GM21447 (cell line): ENCODE measurements around the gene ACACB.

ENCODE experiments used
- ATAC-seq: cut with Tn5 transposase; IDR thresholded peaks from one replicate; pipeline ENCODE4 v1.9.1; 2021; ENCODE audit not compliant: unreplicated experiment

Gene ACACB

GRCh38 chr12:109274381-109274780 is 158.0 kb downstream of the ACACB start:
- no peak for ATAC-seq

- ATAC-seq, result no peak
Observed at GRCh38 chr12:109275173-109275572, 158.8 kb downstream of the ACACB start.

GRCh38 chr12:109276160-109276559 is 159.8 kb downstream of the ACACB start:
- no peak for ATAC-seq

- no peak for ATAC-seq
Observed at GRCh38 chr12:109277255-109277898, 161.0 kb downstream of the ACACB start.

- ATAC-seq, result no peak
Observed at GRCh38 chr12:109277899-109278762, 161.7 kb downstream of the ACACB start.

GRCh38 chr12:109278912-109279311 is 162.5 kb downstream of the ACACB start:
- no peak for ATAC-seq

GRCh38 chr12:109279525-109279924 is 163.1 kb downstream of the ACACB start:
- no peak for ATAC-seq

- ATAC-seq, result no peak
Observed at GRCh38 chr12:109281452-109281851, 165.1 kb downstream of the ACACB start.

- ATAC-seq, result no peak
Observed at GRCh38 chr12:109284392-109284791, 168.0 kb downstream of the ACACB start.

GRCh38 chr12:109286252-109286651 is 169.9 kb downstream of the ACACB start:
- no peak for ATAC-seq

- ATAC-seq, result no peak
Observed at GRCh38 chr12:109286652-109287051, 170.3 kb downstream of the ACACB start.

- no peak for ATAC-seq
Observed at GRCh38 chr12:109287181-109287580, 170.8 kb downstream of the ACACB start.

- no peak for ATAC-seq
Observed at GRCh38 chr12:109287811-109288469, 171.6 kb downstream of the ACACB start.

GRCh38 chr12:109288571-109288970 is 172.2 kb downstream of the ACACB start:
- ATAC-seq, result no peak

GRCh38 chr12:109289004-109289403 is 172.6 kb downstream of the ACACB start:
- ATAC-seq, result no peak

- no peak for ATAC-seq
Observed at GRCh38 chr12:109289551-109289950, 173.2 kb downstream of the ACACB start.

GRCh38 chr12:109290061-109290460 is 173.7 kb downstream of the ACACB start:
- ATAC-seq, result no peak

GRCh38 chr12:109291117-109291516 is 174.7 kb downstream of the ACACB start:
- ATAC-seq, result no peak

GRCh38 chr12:109291521-109292341 is 175.3 kb downstream of the ACACB start:
- no peak for ATAC-seq

- no peak for ATAC-seq
Observed at GRCh38 chr12:109292342-109292711, 175.9 kb downstream of the ACACB start.

- ATAC-seq, result no peak
Observed at GRCh38 chr12:109293106-109293505, 176.7 kb downstream of the ACACB start.
